GM19463 (cell line): Measurements from ENCODE around the gene CAPN5.

Experiments used
- ATAC-seq: cut with Tn5 transposase; IDR thresholded peaks from one replicate; pipeline ENCODE4 v1.9.1; 2021; ENCODE audit warnings: mild to moderate bottlenecking, moderate library complexity; ENCODE audit not compliant: unreplicated experiment

CAPN5 gene

GRCh38 chr11:77081976-77082836, 15.4 kb downstream of the CAPN5 start:
- ATAC-seq = no peak

DNA sequence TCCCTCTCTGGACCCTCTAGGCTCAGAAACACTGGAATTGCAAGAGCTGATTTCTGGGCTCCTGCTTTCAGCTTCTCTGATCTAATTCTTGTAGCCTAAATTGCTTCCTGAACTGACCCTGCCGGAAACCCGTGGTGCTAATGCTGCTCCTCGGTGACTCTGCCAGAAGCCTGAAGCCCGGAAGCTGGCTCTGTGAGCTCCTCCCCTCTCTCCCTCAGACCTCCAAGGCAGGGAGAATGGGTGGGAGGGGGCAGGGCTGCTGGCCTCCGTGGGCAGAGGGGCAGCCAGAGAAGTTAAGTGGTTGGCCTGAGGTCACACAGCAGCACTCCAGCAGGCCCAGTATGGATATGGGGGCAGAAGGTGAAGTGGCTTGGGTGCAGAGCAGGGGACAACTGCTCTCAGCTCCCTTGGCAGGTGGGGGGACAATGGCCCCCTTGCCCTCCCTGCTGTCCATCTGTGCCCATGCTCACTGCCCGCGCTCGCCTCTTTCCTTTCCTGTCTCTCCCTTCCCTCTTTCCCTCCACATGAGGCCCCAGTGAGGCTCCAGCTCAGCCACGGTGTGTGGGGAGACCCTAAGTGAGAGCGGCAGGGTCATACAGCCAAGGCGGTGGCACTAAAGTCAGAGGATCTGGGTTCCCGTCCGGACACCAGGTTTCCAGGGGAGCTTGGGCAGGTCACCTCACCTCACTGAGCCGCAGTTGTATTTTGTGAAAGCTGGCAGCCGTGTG, 16.2 kb downstream of the CAPN5 start:
- no peak for ATAC-seq

GRCh38 chr11:77083566-77084245, 16.9 kb downstream of the CAPN5 start:
- no peak for ATAC-seq

DNA sequence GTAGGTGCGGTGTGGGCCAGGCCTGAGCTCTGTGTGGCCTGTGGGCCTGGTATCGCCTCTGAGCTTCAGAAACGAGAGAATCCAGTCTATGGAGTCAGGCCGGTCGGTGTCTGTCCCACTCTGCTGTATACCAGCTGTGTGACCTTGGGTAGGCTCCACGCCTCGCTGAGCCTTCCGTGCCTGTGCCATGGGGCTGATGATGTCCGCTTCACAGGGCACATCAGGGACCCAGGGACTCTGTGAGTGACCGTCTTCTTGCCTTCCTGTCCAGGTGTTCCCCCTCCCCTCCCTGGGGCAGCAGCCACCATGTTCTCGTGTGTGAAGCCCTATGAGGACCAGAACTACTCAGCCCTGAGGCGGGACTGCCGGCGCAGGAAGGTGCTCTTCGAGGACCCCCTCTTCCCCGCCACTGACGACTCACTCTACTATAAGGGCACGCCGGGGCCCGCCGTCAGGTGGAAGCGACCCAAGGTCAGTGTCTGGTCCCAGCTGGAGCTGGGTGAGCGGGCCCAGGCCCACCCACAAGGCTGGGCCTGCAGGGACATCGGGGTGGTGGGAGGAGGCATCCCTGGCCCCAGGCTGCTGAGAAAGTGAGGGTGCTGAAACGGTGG, 17.9 kb downstream of the CAPN5 start:
- no peak for ATAC-seq

DNA sequence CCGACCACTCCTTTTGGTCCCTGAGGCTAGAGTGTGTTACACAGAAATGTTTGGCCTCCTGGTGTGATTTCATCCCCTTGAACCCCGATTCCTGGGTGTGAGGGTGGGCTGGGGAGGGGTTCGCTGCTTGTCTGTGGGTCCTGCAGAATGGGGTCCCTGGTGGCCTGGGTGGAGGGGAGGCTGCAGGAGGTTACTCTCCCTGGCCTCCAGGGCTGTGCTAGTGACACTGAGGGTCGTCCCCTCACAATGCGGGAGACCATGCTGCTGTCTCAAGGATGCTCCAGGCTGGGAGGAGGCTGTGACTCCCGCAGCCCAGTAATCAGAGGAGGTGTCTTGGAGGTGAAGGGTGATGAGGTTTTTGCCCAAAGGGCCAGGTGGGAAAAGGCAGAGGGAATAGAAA, 18.9 kb downstream of the CAPN5 start:
- ATAC-seq = no peak

DNA sequence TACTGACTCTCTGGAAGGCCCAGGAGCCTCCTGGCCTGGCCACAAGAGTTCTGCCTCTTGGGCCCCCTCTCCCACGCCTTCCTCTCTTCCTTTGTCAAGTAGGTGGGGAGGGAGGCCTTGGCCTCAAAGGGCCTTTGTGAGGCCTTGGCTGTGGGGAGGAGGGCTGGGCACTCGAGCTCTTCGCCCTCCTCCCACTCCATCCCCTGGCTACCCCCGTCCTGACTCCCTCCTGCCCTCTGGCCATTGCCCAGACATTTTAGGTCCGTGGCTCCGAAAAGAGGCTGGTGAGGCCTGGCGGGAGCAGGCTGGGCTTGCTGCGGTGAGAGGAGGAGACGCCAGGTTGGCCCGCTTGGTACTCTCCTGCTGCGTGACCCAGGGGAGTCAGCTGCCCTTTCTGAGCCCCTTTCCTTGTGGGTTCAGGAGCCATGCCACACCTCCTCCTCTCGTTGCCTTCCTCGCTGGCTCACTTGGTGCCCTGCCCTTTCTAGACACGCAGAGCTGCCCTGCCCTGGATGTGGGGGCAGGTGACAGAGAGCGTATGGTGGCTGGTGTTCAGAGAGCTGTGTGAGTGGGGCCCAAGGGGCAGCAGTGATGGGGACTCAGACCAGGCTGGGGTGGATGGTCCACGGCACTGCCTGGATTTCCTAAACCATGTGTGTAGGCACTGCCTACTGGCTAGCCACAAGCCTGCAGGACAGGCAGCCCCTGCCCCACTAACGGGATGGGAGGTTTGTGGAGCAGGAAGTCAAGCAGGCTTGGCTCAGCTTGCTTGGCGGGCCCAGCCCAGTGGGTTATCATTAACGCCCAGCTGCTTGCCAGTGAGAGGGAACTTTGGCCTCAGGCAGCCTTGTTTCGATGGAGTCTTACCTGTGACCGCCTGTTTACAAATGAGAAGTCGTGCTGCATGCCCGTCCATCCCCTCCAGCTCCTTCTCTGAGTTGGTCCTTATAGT, 20.0 kb downstream of the CAPN5 start:
- no peak for ATAC-seq

GRCh38 chr11:77087723-77088225, 21.0 kb downstream of the CAPN5 start:
- ATAC-seq = no peak

- ATAC-seq = no peak
These were observed 21.6 kb downstream of the CAPN5 start for GRCh38 chr11:77088236-77089003.

DNA sequence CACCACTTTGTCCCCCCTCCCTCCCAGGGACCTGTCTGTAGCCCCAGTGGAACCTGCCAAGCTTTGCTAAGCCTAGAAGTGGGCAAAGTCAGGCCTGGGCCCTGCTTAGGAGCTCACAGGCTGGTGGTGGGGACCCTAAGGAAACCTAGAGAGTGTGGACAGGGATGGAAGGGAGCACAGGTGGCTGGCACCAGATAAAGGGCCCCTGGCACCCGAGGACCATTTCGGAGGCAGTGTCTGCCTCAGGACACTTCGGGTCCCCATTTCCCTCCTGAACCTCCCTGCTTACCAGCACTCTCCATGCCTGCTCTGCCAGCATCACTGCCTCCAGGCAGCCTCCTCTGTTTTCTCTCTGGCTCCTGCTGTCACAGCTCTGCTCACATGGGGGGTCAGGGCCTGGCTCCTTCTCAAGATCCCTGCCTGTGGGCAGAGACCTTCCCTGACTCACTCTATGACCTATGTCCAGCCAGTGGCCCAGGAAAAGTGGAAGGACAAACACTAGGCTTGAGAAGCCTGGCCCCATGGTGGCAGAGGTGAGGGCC, 22.3 kb downstream of the CAPN5 start:
- no peak for ATAC-seq

- no peak for ATAC-seq
These were observed 23.2 kb downstream of the CAPN5 start for GRCh38 chr11:77090046-77090372.

DNA sequence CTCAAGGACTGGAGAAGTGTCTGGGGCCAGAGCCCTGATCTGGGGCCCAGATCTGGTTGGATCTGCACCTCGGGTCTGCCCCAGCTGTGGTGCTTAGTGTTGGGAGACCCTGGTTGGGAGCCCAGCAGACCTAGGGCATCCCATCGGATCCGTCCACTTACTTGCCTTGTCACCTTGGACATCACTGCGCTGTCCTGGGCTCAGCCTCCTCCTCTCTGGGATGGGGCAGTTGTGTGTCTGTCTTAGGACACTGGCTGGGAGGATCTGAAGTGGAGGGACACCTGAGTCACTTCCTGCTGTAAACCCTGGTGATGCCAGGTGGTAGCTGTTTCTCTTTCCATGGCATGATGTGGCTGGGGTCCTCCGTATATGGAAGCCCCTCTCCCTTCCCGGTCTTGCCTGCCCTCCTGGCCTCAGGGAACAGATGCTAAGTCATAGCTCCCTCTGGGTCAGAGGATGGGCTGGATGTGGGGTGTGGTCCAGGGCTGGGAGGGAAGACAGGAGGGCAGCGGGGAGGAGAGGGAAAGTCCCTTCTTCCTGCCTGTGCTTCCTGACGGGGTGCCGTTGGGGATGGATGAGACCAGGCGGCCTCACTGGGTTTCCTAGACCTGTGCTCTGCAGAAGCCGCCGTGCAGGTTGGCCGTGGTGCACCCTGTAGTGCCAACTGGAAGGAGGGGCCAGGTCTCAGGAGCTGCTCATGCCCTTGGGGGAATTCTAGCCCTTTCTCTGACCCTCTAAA, 23.8 kb downstream of the CAPN5 start:
- no peak for ATAC-seq

GRCh38 chr11:77091146-77091940, 24.6 kb downstream of the CAPN5 start:
- peak; percentile 89 for ATAC-seq

DNA sequence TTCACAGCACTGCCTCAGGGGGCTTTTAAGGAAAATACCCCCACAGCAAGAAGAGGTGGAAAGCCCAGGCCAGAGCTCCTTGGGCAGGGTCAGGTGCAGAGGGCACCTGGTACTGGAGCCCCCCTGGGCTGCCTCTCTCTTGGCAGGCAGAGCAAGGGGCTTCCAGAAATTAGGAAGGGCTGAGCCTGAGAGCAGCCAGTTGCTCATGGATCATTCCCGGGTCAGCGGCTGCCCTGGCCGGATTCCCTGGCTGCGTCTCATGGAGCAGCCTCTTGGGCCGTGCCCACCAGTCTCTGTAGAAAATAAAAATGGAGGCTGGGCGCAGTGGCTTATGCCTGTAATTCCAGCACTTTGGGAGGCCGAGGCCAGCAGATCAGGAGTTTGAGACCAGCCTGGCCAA, 25.6 kb downstream of the CAPN5 start:
- no peak for ATAC-seq

GRCh38 chr11:77093056-77093891, 26.5 kb downstream of the CAPN5 start:
- ATAC-seq = no peak

GRCh38 chr11:77093987-77094840, 27.4 kb downstream of the CAPN5 start:
- no peak for ATAC-seq
